ENCODE measurements around the gene PGM3. TPM values are rescaled to one million over a fixed set of nuclear protein-coding genes. Genes with fewer than 3 reads are reported as not detected.

PGM3 gene
- polyA plus RNA-seq, 1 donor (not counting 4 experiments of a cell fraction or from before 2014, with no cell fraction given), result 32.1 TPM

DNA sequence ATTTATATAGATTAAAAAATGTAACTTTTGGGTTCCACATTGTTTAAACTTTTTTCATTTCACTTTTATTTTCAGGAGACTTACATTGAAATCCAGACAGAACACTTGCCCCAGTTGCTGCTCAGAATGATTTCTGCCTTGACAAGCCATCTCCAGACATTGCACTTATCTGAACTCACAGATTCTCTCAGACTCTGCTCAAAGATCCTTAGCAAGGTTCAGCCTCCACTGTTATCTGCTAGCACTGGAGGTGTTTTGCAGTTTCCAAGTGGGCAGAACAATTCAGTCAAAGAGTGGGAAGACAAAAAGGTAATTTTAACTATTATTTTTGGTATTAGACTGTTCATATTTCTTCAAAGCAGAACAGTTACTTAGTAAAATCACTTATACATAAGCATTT, 67.6 kb downstream of the PGM3 start:
- no peaks in the 10 kb centered on the region for H4K20me1 ChIP-seq (ENCODE audit: control insufficient read depth, extremely low read depth, insufficient read depth, low read length)
- H3K9me1 ChIP-seq (ENCODE audit: control insufficient read depth, extremely low read depth, insufficient read depth, low read length), result no peaks in the 10 kb centered on the region
- H3K79me2 ChIP-seq (ENCODE audit: control insufficient read depth, insufficient read depth, low read length), result no peaks in the 10 kb centered on the region
- peaks cover under 1% of the 10 kb centered on the region for H3K4me1 ChIP-seq (ENCODE audit: control insufficient read depth, extremely low read depth, insufficient read depth, low read length)
- no peak for TF ChIP-seq EZH2 (IDR thresholded peaks at IDR 0.05; ENCODE audit: low read length)
- TF ChIP-seq, protein P1, sequence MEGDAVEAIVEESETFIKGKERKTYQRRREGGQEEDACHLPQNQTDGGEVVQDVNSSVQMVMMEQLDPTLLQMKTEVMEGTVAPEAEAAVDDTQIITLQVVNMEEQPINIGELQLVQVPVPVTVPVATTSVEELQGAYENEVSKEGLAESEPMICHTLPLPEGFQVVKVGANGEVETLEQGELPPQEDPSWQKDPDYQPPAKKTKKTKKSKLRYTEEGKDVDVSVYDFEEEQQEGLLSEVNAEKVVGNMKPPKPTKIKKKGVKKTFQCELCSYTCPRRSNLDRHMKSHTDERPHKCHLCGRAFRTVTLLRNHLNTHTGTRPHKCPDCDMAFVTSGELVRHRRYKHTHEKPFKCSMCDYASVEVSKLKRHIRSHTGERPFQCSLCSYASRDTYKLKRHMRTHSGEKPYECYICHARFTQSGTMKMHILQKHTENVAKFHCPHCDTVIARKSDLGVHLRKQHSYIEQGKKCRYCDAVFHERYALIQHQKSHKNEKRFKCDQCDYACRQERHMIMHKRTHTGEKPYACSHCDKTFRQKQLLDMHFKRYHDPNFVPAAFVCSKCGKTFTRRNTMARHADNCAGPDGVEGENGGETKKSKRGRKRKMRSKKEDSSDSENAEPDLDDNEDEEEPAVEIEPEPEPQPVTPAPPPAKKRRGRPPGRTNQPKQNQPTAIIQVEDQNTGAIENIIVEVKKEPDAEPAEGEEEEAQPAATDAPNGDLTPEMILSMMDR (optimal IDR thresholded peaks at IDR 0.05 in 1 of 3, IDR thresholded peaks at IDR 0.05 in 1 of 3, conservative IDR thresholded peaks at IDR 0.05 in 1 of 3; ENCODE audit: extremely low read depth in 1 of 3, insufficient read depth in 2 of 3, low read length in 3 of 3), result no peak
- no peak overlapping the region for H3K9ac ChIP-seq (ENCODE audit: control insufficient read depth, extremely low read depth, insufficient read depth, low read length)
- H3K27me3 ChIP-seq (ENCODE audit: control insufficient read depth, extremely low read depth, insufficient read depth, low read length), result no peaks in the 10 kb centered on the region
- H3K36me3 ChIP-seq (ENCODE audit: control insufficient read depth in 2 of 2, extremely low read depth in 1 of 2, insufficient read depth in 2 of 2, low read length in 2 of 2), result peaks cover 14 to 23% of the 10 kb centered on the region in 2 experiments
- no peak for FAIRE-seq
- H3K27ac ChIP-seq (ENCODE audit: control insufficient read depth, insufficient read depth, low read length), result no peak overlapping the region
- no peak for DNase-seq (ENCODE audit: low read depth, low spot score)
- H3K4me3 ChIP-seq (ENCODE audit: control insufficient read depth in 2 of 3, extremely low read depth in 1 of 3, insufficient read depth in 2 of 3, low read depth in 1 of 3, low read length in 3 of 3), result no peak overlapping the region
- H2AFZ ChIP-seq (ENCODE audit: control insufficient read depth, low read length), result no peak overlapping the region
- dilution Hi-C loops (cut with MboI; ENCODE audit: extremely low pct_ligation_motif_present, low sequenced_read_pairs), result no loop called here
- H3K4me2 ChIP-seq (ENCODE audit: control insufficient read depth, extremely low read depth, insufficient read depth, low read depth, low read length), result no peak overlapping the region
- no peaks in the 10 kb centered on the region for H3K9me3 ChIP-seq (ENCODE audit: control insufficient read depth, low read depth, low read length)

DNA sequence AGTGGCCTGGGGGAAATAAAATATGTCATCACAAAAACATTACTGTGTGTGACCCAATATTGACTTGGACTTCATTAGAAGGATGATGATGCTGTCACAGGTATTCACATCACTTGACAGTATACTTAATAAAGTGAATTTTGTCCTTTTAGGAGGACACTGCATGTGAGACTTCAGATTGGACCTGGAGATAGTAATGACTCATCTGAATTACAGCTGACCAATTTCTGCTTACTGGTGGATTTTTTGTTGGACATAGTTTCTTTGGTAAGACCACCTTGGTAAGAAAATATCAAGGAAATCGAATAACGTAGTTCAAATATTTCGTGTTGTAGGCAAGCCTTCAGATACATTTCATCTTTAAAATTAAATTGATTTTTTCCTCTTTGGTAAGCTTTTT, 68.5 kb downstream of the PGM3 start:
- Histone ChIP-seq H4K20me1 (ENCODE audit: control insufficient read depth, extremely low read depth, insufficient read depth, low read length) (no peaks in the 10 kb centered on the region), H2AFZ (ENCODE audit: control insufficient read depth, low read length) (no peak overlapping the region), H3K9me1 (ENCODE audit: control insufficient read depth, extremely low read depth, insufficient read depth, low read length) (no peaks in the 10 kb centered on the region), H3K4me3 (ENCODE audit: control insufficient read depth in 2 of 3, extremely low read depth in 1 of 3, insufficient read depth in 2 of 3, low read depth in 1 of 3, low read length in 3 of 3) (no peak overlapping the region), H3K36me3 (ENCODE audit: control insufficient read depth in 2 of 2, extremely low read depth in 1 of 2, insufficient read depth in 2 of 2, low read length in 2 of 2) (peaks cover 11 to 20% of the 10 kb centered on the region in 2 experiments), H3K4me2 (ENCODE audit: control insufficient read depth, extremely low read depth, insufficient read depth, low read depth, low read length) (no peak overlapping the region), H3K9ac (ENCODE audit: control insufficient read depth, extremely low read depth, insufficient read depth, low read length) (no peak overlapping the region), H3K27ac (ENCODE audit: control insufficient read depth, insufficient read depth, low read length) (no peak overlapping the region), H3K79me2 (ENCODE audit: control insufficient read depth, insufficient read depth, low read length) (no peaks in the 10 kb centered on the region), H3K9me3 (ENCODE audit: control insufficient read depth, low read depth, low read length) (no peaks in the 10 kb centered on the region), H3K4me1 (ENCODE audit: control insufficient read depth, extremely low read depth, insufficient read depth, low read length) (peaks cover 7% of the 10 kb centered on the region), H3K27me3 (ENCODE audit: control insufficient read depth, extremely low read depth, insufficient read depth, low read length) (no peaks in the 10 kb centered on the region)
- no peak for DNase-seq (ENCODE audit: low read depth, low spot score)
- no peak for FAIRE-seq
- TF ChIP-seq, protein P1 (optimal IDR thresholded peaks at IDR 0.05 in 1 of 3, IDR thresholded peaks at IDR 0.05 in 1 of 3, conservative IDR thresholded peaks at IDR 0.05 in 1 of 3; ENCODE audit: extremely low read depth in 1 of 3, insufficient read depth in 2 of 3, low read length in 3 of 3), result no peak
- TF ChIP-seq EZH2 (IDR thresholded peaks at IDR 0.05; ENCODE audit: low read length), result no peak
- dilution Hi-C loops (cut with MboI; ENCODE audit: extremely low pct_ligation_motif_present, low sequenced_read_pairs), result no loop called here

All from keratinocyte (primary cell).